NCI-H1105 (cell line): ENCODE data around the gene RB1.
"Not testable (repeated sequence)": the region's sequence is repeated elsewhere in the genome, so short reads cannot be mapped to it uniquely, and the experiment has no call there.

Source experiments
- DNase-seq: peaks from one replicate; lab custom pipeline; 2025; lab: John Stamatoyannopoulos, UW

RB1 gene

DNA sequence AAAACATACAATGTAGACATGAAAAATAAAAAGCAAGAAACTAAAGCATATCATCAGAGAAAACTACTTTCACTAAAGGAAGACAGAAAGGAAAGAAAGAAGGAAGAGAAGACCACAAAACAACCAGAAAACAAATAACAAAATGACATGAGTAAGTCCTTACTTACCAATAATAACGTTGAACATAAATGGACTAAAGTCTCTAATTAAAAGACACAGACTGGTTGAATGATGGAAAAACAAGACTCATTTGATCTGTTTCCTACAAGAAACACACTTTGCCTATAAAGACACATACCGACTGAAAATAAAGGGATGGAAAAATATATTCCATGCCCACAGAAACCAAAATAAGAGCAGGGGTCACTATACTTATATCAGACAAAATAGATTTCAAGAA is 46.0 kb downstream of the RB1 start:
- DNase-seq = no peak

DNA sequence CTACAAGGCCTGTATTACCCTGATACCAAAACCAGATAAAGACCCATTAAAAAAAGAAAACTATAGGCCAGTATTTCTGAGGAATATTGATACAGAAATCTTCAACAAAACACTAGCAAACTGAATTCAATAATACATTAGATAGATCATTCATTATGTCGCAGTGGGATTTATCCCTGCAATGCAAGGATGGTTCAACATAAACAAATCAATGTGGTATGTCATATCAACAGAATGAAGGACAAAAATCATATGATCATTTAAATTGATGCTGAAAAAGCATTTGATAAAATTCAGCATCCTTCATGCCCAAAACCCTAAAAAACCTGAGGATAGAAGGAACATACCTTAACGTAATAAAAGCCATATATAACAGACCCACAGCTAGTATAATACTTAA is 50.0 kb downstream of the RB1 start:
- DNase-seq = no peak

- DNase-seq = not testable (repeated sequence)
Measured at GRCh38 chr13:48355524-48355923, 52.0 kb downstream of the RB1 start.

- no peak for DNase-seq
Measured at GRCh38 chr13:48356750-48357149, 53.2 kb downstream of the RB1 start.

DNA sequence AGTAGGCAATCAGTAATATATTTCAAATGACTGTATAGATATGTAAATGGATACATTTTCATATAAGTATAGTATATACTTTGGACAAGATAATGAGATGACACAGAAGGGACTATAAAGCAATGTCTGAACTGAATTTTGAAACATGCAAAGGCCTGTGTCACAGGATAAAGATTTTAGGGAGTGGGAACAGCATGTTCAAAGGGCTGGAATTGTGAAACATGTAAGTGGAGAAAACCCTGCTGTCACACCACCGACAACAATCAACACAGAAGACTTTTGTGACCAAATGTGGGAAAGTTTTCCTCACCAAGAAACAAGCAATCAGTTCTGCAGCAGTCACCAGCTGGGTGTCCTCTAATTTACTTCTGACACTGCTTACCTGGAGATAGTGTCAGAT is 66.4 kb downstream of the RB1 start:
- DNase-seq = no peak

GRCh38 chr13:48370815-48371214 is 67.3 kb downstream of the RB1 start:
- DNase-seq = no peak

- DNase-seq = no peak
Measured at GRCh38 chr13:48377857-48378256, 74.3 kb downstream of the RB1 start.

DNA sequence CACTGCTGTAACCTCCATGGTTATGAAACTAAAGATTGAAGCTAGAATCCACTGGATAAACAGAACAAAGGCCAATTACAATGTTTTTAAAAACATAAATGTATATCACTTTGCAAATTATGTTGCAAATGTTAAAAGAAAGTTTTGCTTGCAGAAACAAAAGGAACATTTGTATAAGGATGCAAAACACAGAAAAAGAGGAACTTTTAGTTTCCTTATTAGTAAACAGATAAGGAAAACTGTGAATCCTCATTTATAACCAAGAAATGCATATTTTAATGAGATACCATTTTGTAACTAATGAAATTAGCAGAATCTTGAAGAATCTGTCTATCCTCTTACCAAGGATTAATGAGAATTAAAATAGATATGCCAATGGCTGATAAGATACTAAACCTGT is 77.0 kb downstream of the RB1 start:
- DNase-seq = no peak

DNA sequence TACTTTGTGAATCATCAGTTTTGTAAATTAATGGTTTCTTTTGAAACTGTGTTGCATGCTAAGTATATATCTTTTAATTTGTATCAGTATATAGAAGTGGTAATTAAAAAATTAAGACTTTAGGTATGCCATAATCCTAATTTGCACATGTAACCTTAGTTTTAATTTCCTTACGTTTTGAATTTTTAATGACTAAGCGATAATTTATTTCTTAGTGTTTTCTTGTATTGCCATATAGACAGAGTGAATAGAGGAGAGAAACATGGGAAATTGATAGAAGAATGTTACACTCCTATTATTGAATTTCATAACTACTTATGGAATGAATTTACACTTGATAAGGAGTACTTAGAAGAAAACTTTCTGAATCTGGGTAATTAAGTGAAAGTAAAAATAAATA is 79.8 kb downstream of the RB1 start:
- DNase-seq = no peak

GRCh38 chr13:48386816-48387215 is 83.3 kb downstream of the RB1 start:
- no peak for DNase-seq

GRCh38 chr13:48391257-48391656 is 87.7 kb downstream of the RB1 start:
- DNase-seq = no peak

DNA sequence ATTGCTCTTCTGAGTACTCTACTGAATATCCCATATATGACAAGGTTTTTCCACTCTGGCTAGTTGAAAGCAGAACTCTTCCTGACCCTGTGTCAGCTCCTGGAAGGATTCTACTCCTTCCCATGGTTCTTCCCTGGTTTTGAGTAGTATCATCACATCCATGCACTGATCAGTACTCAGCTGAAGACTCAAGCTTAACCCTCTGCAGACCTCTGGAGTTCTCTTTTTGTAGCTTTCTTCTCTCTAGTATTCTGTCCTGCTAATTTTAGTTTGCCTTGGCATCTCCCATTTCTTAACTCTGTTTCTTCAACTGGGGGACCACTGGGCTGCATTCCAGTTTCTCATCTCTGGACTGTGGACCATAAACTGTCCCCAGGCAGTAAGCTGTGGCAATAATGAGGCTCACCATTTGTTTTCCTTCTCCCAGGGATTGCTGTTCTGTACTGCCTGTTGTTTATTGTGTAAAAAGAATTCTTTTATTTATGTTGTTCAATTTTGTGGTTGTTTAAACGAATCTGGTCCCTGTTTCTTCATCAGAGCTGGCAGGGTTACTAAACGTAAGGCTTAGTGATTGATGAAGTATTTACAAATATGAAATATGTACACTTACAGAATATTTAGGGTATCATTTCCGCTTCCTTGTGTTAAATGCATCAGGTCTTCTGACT is 89.6 kb downstream of the RB1 start:
- no peak for DNase-seq

DNA sequence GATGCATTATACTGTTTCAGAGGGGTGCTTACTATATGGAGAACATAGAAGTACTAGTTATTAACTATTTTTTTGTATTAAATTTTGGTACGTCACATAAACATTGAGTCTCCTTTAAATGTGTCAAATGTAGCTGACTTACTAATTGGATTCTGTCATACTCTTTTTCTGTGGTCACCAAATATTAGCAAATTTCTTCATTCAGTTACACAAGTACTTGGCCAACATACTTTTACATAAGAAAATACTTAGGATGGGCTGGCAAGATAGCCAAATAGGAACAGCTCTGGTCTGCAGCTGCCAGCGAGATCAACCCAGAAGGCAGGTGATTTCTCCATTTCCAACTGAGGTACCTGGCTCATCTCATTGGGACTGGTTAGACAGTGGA is 90.1 kb downstream of the RB1 start:
- DNase-seq = no peak

- DNase-seq = no peak
Measured at GRCh38 chr13:48397744-48398143, 94.2 kb downstream of the RB1 start.

DNA sequence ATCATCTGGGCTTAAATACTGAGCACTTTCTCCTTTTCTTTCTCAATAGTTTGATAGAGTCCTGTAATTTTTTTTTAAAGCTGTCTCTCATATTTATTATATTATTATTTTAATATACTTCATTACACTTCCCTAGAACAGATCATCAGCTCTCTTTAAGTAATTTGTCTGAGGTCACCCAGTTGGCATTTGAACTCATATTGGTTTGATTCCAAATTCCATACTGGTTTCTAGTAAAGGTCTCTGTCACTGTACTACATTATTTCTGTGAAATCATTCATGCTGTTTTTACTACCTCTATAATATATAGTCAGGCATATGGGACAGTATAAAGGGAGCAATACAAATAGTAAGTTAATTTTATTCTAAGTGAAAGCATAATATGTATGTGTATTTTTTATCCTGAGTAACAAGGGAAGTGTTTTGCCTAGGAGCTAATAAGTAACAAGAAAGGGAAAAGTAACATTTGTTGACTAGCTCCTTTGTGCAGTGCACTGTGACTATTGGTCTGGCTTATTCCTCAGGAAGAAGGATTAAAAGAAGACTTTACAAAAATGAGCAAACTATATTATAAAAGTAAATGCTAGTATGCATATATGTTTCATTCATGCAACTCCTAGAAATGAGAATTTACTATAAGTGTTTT is 95.0 kb downstream of the RB1 start:
- DNase-seq = no peak

DNA sequence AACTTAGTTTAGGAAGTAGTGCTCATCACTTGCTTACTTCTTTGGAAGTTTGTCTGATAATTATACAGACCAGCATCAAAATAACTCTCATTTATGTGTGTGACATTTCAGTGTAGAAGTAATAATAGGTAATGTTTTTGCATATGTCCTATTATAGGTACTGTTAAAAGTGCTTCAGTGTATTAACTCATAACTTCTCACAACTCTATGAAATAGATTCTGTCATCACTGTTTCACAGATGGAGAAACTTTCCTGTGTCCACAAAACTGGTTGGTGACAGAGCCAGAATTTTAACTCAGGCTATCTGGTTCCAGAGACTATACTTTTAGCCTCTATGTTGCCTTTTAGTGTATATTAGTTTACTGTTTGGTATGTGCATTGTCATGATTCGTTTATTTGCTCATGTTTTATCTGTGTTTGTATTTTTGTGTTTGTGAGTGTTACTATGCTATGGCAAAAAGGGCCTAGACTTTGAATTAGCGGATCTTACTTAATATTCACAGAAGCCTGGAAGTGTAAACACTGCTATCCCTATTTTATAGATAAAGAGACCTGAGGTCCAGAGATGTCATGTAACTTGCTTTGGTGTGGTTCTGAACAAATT is 96.6 kb downstream of the RB1 start:
- no peak for DNase-seq

- no peak for DNase-seq
Measured at GRCh38 chr13:48400850-48401291, 97.3 kb downstream of the RB1 start.

GRCh38 chr13:48401480-48401879 is 97.9 kb downstream of the RB1 start:
- DNase-seq = no peak

DNA sequence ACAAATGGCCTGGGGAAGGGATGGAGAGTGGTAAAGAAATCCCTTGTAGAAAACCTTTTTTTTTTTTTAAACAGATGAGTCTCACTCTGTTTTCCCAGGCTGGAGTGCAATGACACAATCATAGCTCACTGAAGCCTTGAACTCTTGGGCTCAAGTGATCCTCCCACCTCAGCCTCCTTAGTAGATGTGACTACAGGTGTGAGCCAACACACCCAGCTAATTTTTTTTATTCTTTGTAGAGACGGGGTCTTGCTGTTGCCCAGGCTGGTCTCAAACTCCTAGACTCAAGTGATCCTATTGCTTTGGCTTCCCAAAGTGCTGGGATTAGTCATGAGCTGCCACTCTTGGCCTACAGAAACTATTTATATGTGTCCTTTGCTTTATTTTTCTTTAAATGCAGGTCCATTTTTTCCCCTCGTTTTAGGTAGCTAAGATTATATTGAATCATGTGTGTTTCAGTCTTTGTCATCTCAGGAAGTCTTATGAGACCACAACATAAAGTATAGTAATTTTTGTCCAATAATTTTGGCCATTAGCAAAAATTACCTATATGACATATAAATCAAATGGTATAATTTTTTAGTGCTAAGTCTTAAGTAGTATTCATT is 98.9 kb downstream of the RB1 start:
- no peak for DNase-seq

GRCh38 chr13:48403151-48403631 is 99.6 kb downstream of the RB1 start:
- DNase-seq = no peak

DNA sequence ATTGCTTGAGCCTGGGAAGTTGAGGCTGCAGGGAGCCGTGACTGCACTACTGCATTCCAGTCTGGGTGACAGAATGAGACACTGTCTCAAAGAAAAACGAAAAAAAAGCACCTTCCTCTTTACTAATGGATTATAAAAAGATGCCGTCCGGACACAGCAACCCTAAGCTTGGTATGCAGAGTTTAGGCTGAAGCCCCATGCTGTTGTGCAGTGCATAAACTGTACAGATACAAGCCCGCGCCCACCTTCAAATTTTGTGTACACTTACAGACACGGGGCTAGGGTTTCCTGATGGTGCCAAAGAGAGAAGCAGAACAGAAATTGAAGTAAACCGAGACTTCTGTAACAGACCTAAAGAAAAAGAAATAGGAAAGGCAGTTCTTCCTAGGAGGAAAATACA is 100.4 kb downstream of the RB1 start:
- DNase-seq = no peak

- no peak for DNase-seq
Measured at GRCh38 chr13:48404952-48405351, 101.4 kb downstream of the RB1 start.

GRCh38 chr13:48405875-48406274 is 102.3 kb downstream of the RB1 start:
- no peak for DNase-seq
